Endodermal cell (in vitro differentiated cells): ENCODE measurements around the gene SPPL2A. TPM values are rescaled to one million over a fixed set of nuclear protein-coding genes. Genes with fewer than 3 reads are reported as not detected.

ENCODE experiments used
- DNase-seq: peaks from one replicate; pipeline ENCODE4 v3.0.0-alpha.2; 2017
- H3K27ac ChIP-seq: 2 replicates; pipeline ENCODE4 v1.5.1; 2013; ENCODE audit warnings: mild to moderate bottlenecking, low read depth, low read length, moderate library complexity
- H3K27me3 ChIP-seq: 2 replicates; pipeline ENCODE4 v1.6.1; 2013; ENCODE audit warnings: mild to moderate bottlenecking, low read length, moderate library complexity; ENCODE audit not compliant: insufficient read depth, control insufficient read depth, poor library complexity, severe bottlenecking
- H3K36me3 ChIP-seq: 2 replicates; pipeline ENCODE4 v1.7.0; 2013; ENCODE audit warnings: mild to moderate bottlenecking, low read length, moderate library complexity; ENCODE audit not compliant: control insufficient read depth, insufficient read depth
- H3K4me1 ChIP-seq: one replicate; pipeline ENCODE4 v1.7.0; 2013; ENCODE audit warnings: low read length; ENCODE audit not compliant: control insufficient read depth, insufficient read depth
- H3K4me3 ChIP-seq: 2 replicates; pipeline ENCODE4 v1.5.1; 2013; ENCODE audit warnings: mild to moderate bottlenecking, low read length, moderate library complexity
- H3K9ac ChIP-seq: 2 replicates; pipeline ENCODE4 v1.6.1; 2013; ENCODE audit warnings: mild to moderate bottlenecking, low read length, moderate library complexity; ENCODE audit not compliant: poor library complexity, severe bottlenecking; ENCODE audit errors: extremely low read depth
- H3K9me3 ChIP-seq: 2 replicates; pipeline ENCODE4 v1.6.1; 2013; ENCODE audit warnings: mild to moderate bottlenecking, low read length, moderate library complexity; ENCODE audit not compliant: control insufficient read depth
- H3K27ac Mint-ChIP-seq: 2 replicates; pipeline ENCODE4 v1.8.0; 2020; ENCODE audit warnings: mixed read lengths
- H3K27me3 Mint-ChIP-seq: 2 replicates; pipeline ENCODE4 v1.8.0; 2021; ENCODE audit warnings: mild to moderate bottlenecking, mixed read lengths; ENCODE audit not compliant: insufficient read depth
- H3K36me3 Mint-ChIP-seq: 2 replicates; pipeline ENCODE4 v1.8.0; 2020; ENCODE audit warnings: low read depth, mixed read lengths
- H3K4me1 Mint-ChIP-seq: 2 replicates; pipeline ENCODE4 v1.8.0; 2020; ENCODE audit warnings: mixed read lengths
- H3K4me3 Mint-ChIP-seq: 2 replicates; pipeline ENCODE4 v1.8.0; 2020; ENCODE audit warnings: mild to moderate bottlenecking, moderate library complexity, mixed read lengths
- H3K9me3 Mint-ChIP-seq: 2 replicates; pipeline ENCODE4 v1.8.0; 2020; ENCODE audit warnings: mild to moderate bottlenecking, mixed read lengths
- CTCF ChIP-seq: fragments of 200-600 bp; sonication (generic); conservative IDR thresholded peaks from 2 replicates; pipeline ENCODE4 v1.5.0; 2021; ENCODE audit warnings: antibody characterized with exemption, mild to moderate bottlenecking
- WGBS, 2 experiments: methylation state at CpG; one replicate each; pipeline versions ENCODE4 v1.1.5 to v1.1.7; 2013; ENCODE audit warnings: missing lambda C conversion rate in 2 of 2, mixed read lengths in 1 of 2; ENCODE audit not compliant: insufficient coverage in 1 of 2, insufficient read length in 1 of 2; 5-methylcytosine and 5-hydroxymethylcytosine counted together
- total RNA-seq, 2 donors: library from RNA; stranded (reverse); fragmentation: NEBNext Ultra II Directional in 1 of 2; extraction: Animal tissue kit (Norgen Biotek cat#: 25700) in 1 of 2; gene quantifications; 2 replicates in 1 of 2; 3 replicates in 1 of 2; pipeline ENCODE4 v1.2.1, GENCODE V29; 2021

Gene SPPL2A
- total RNA-seq, 2 donors from 2014 or later: 62.4 to 78.7 TPM

- Mint-ChIP-seq H3K27me3 (no peaks in the 10 kb centered on the region), H3K36me3 (peaks cover 29% of the 10 kb centered on the region), H3K27ac (no peak overlapping the region), H3K9me3 (no peaks in the 10 kb centered on the region), H3K4me3 (no peak overlapping the region), H3K4me1 (peaks cover 5% of the 10 kb centered on the region)
- Histone ChIP-seq H3K36me3 (peaks cover 37% of the 10 kb centered on the region), H3K27ac (no peak overlapping the region), H3K9me3 (no peaks in the 10 kb centered on the region), H3K9ac (no peak overlapping the region), H3K27me3 (no peaks in the 10 kb centered on the region), H3K4me1 (no peaks in the 10 kb centered on the region), H3K4me3 (no peak overlapping the region)
- no peak for TF ChIP-seq CTCF
- DNase-seq: no peak
- WGBS, 2 experiments: 100% methylated on average over 2 of the region's 2 CpGs; no CpG with 5 or more reads in 1 of the 2 experiments
Observed at GRCh38 chr15:50747523-50747922, 18.0 kb downstream of the SPPL2A start.

- H3K36me3 Mint-ChIP-seq: peaks cover 40% of the 10 kb centered on the region
- Histone ChIP-seq H3K9ac (no peak overlapping the region), H3K4me3 (no peak overlapping the region), H3K27ac (no peak overlapping the region), H3K36me3 (peaks cover 42% of the 10 kb centered on the region), H3K9me3 (no peaks in the 10 kb centered on the region), H3K4me1 (no peaks in the 10 kb centered on the region), H3K27me3 (no peaks in the 10 kb centered on the region)
- no peak overlapping the region for H3K27ac Mint-ChIP-seq
- H3K27me3 Mint-ChIP-seq: no peaks in the 10 kb centered on the region
- no peak overlapping the region for H3K4me3 Mint-ChIP-seq
- WGBS, 2 experiments: 100% methylated on average over 1 of the region's 1 CpG; no CpG with 5 or more reads in 1 of the 2 experiments
- H3K9me3 Mint-ChIP-seq: no peaks in the 10 kb centered on the region
- no peak for TF ChIP-seq CTCF
- no peaks in the 10 kb centered on the region for H3K4me1 Mint-ChIP-seq
- DNase-seq: no peak
Observed at GRCh38 chr15:50744601-50745000, 20.9 kb downstream of the SPPL2A start.

GRCh38 chr15:50740955-50741354 lies 24.6 kb downstream of the SPPL2A start:
- Mint-ChIP-seq H3K27ac (no peak overlapping the region), H3K36me3 (peaks cover 41% of the 10 kb centered on the region), H3K9me3 (no peaks in the 10 kb centered on the region), H3K4me1 (no peaks in the 10 kb centered on the region), H3K27me3 (no peaks in the 10 kb centered on the region), H3K4me3 (no peak overlapping the region)
- Histone ChIP-seq H3K9me3 (no peaks in the 10 kb centered on the region), H3K36me3 (peaks cover 48% of the 10 kb centered on the region), H3K9ac (no peak overlapping the region), H3K4me3 (no peak overlapping the region), H3K27ac (no peak overlapping the region), H3K4me1 (no peaks in the 10 kb centered on the region), H3K27me3 (no peaks in the 10 kb centered on the region)
- 92 to 98% methylated on average over 2 to 3 of the region's 3 CpGs for WGBS, 2 experiments
- no peak for DNase-seq
- no peak for TF ChIP-seq CTCF
